ENCODE results near the gene ADPRHL1.

Gene ADPRHL1

GRCh38 chr13:113452942-113453901 is at the start of gene ADPRHL1:
ADPRHL1 (minus strand) TSS chr13:113453488; CDS start chr13:113453437, 51 bp downstream.
- H3K4me3 Mint-ChIP-seq: peak within 1 kb of the TSS; percentile 59 to 66 (median 59)
- H3K4me1 Mint-ChIP-seq: peaks cover 37% of the 10 kb centered on the region
- no peaks in the 10 kb centered on the region for H3K9me3 Mint-ChIP-seq
- H3K27me3 Mint-ChIP-seq (ENCODE audit: low read depth): peaks cover 5% of the 10 kb centered on the region
- peak within 1 kb of the TSS; percentile 3 to 76 (median 33) for H3K27ac Mint-ChIP-seq
- peaks cover 36% of the 10 kb centered on the region for H3K36me3 Mint-ChIP-seq (ENCODE audit: low read depth)
- no peak for TF ChIP-seq CTCF (IDR thresholded peaks at IDR 0.05; ENCODE audit: unreplicated experiment in 3 of 3)

- H3K4me3 Mint-ChIP-seq: no peak overlapping the region
- H3K27me3 Mint-ChIP-seq (ENCODE audit: low read depth): no peaks in the 10 kb centered on the region
- H3K36me3 Mint-ChIP-seq (ENCODE audit: low read depth): peaks cover 58% of the 10 kb centered on the region
- no peaks in the 10 kb centered on the region for H3K9me3 Mint-ChIP-seq
- TF ChIP-seq CTCF (IDR thresholded peaks at IDR 0.05; ENCODE audit: unreplicated experiment in 3 of 3): no peak
- H3K27ac Mint-ChIP-seq: no peak overlapping the region
- H3K4me1 Mint-ChIP-seq: no peaks in the 10 kb centered on the region
These were observed 49.4 kb upstream of the ADPRHL1 start for GRCh38 chr13:113502686-113503085.

GRCh38 chr13:113500530-113501265 is 47.4 kb upstream of the ADPRHL1 start:
- H3K4me3 Mint-ChIP-seq: no peak overlapping the region
- no peak overlapping the region for H3K27ac Mint-ChIP-seq
- no peaks in the 10 kb centered on the region for H3K9me3 Mint-ChIP-seq
- no peak for TF ChIP-seq CTCF (IDR thresholded peaks at IDR 0.05; ENCODE audit: unreplicated experiment in 3 of 3)
- no peaks in the 10 kb centered on the region for H3K27me3 Mint-ChIP-seq (ENCODE audit: low read depth)
- H3K36me3 Mint-ChIP-seq (ENCODE audit: low read depth): peaks cover 66% of the 10 kb centered on the region
- peaks cover 4% of the 10 kb centered on the region for H3K4me1 Mint-ChIP-seq

- no peaks in the 10 kb centered on the region for H3K9me3 Mint-ChIP-seq
- H3K27ac Mint-ChIP-seq: no peak overlapping the region
- no peaks in the 10 kb centered on the region for H3K27me3 Mint-ChIP-seq (ENCODE audit: low read depth)
- no peak for TF ChIP-seq CTCF (IDR thresholded peaks at IDR 0.05; ENCODE audit: unreplicated experiment in 3 of 3)
- peaks cover 62% of the 10 kb centered on the region for H3K36me3 Mint-ChIP-seq (ENCODE audit: low read depth)
- H3K4me3 Mint-ChIP-seq: no peak overlapping the region
- H3K4me1 Mint-ChIP-seq: peaks cover 12% of the 10 kb centered on the region
These were observed 46.6 kb upstream of the ADPRHL1 start for GRCh38 chr13:113499936-113500335.

- Mint-ChIP-seq H3K9me3 (no peaks in the 10 kb centered on the region), H3K4me1 (peaks cover 22% of the 10 kb centered on the region), H3K36me3 (ENCODE audit: low read depth) (peaks cover 58% of the 10 kb centered on the region), H3K27ac (no peak overlapping the region), H3K4me3 (no peak overlapping the region), H3K27me3 (ENCODE audit: low read depth) (no peaks in the 10 kb centered on the region)
- TF ChIP-seq CTCF (IDR thresholded peaks at IDR 0.05; ENCODE audit: unreplicated experiment in 3 of 3): no peak
These were observed 45.6 kb upstream of the ADPRHL1 start for GRCh38 chr13:113498905-113499304.
